ENCODE measurements around the gene LHFPL2.

- TF ChIP-seq CTCF (conservative IDR thresholded peaks at IDR 0.05; ENCODE audit: low read depth in 2 of 2) (no peak), EZH2 (IDR thresholded peaks at IDR 0.05; ENCODE audit: low read depth, unreplicated experiment) (no peak), POLR2AphosphoS5 (IDR thresholded peaks at IDR 0.05; ENCODE audit: low read depth) (no peak), ZNF331 (CRISPR knock-in tag; IDR thresholded peaks at IDR 0.05; ENCODE audit: low read depth) (no peak), EZH2phosphoT487 (IDR thresholded peaks at IDR 0.05; ENCODE audit: unreplicated experiment) (no peak), ETS1 (IDR thresholded peaks at IDR 0.05) (no peak), CREB1 (CRISPR knock-in tag; IDR thresholded peaks at IDR 0.05; ENCODE audit: low read depth) (no peak), REST (IDR thresholded peaks at IDR 0.05; ENCODE audit: unreplicated experiment) (no peak), STAT1 (IDR thresholded peaks at IDR 0.05; ENCODE audit: unreplicated experiment) (no peak), JUNB (IDR thresholded peaks at IDR 0.05; ENCODE audit: unreplicated experiment) (no peak)
Measured at GRCh38 chr5:78487846-78488245, 160.7 kb downstream of the LHFPL2 start.
